IPS-18a (cell line): Measurements from ENCODE around the gene PBRM1.

Experiments
- H3K27ac ChIP-seq: one replicate; pipeline ENCODE4 v1.5.1; 2013; ENCODE audit warnings: low read length
- H3K27me3 ChIP-seq: one replicate; pipeline ENCODE4 v1.6.1; 2013; ENCODE audit warnings: mild to moderate bottlenecking, low read length; ENCODE audit not compliant: control insufficient read depth, insufficient read depth
- H3K36me3 ChIP-seq: one replicate; pipeline ENCODE4 v1.6.1; 2013; ENCODE audit warnings: low read depth, low read length; ENCODE audit not compliant: control insufficient read depth
- H3K4me1 ChIP-seq: one replicate; pipeline ENCODE4 v1.6.1; 2013; ENCODE audit warnings: low read depth, low read length; ENCODE audit not compliant: control insufficient read depth
- H3K4me3 ChIP-seq: one replicate; pipeline ENCODE4 v1.5.1; 2013; ENCODE audit warnings: low read length
- H3K9ac ChIP-seq: one replicate; pipeline ENCODE4 v1.6.1; 2013; ENCODE audit warnings: mild to moderate bottlenecking, low read length, moderate library complexity
- H3K9me3 ChIP-seq: one replicate; pipeline ENCODE4 v1.6.1; 2013; ENCODE audit warnings: low read depth, low read length; ENCODE audit not compliant: control insufficient read depth

PBRM1 gene

GRCh38 chr3:52650439-52650838, 35.3 kb downstream of the PBRM1 start:
- Histone ChIP-seq H3K4me3 (no peak overlapping the region), H3K9me3 (no peaks in the 10 kb centered on the region), H3K27me3 (no peaks in the 10 kb centered on the region), H3K27ac (no peak overlapping the region), H3K4me1 (no peaks in the 10 kb centered on the region), H3K9ac (no peak overlapping the region), H3K36me3 (peaks cover 66% of the 10 kb centered on the region)

GRCh38 chr3:52649461-52650210, 36.1 kb downstream of the PBRM1 start:
- H3K27ac ChIP-seq: no peak overlapping the region
- H3K4me3 ChIP-seq: no peak overlapping the region
- H3K27me3 ChIP-seq: no peaks in the 10 kb centered on the region
- H3K4me1 ChIP-seq: no peaks in the 10 kb centered on the region
- H3K9me3 ChIP-seq: no peaks in the 10 kb centered on the region
- no peak overlapping the region for H3K9ac ChIP-seq
- H3K36me3 ChIP-seq: peaks cover 66% of the 10 kb centered on the region

GRCh38 chr3:52645549-52645948, 40.2 kb downstream of the PBRM1 start:
- H3K9ac ChIP-seq: no peak overlapping the region
- H3K27me3 ChIP-seq: no peaks in the 10 kb centered on the region
- no peaks in the 10 kb centered on the region for H3K4me1 ChIP-seq
- no peak overlapping the region for H3K27ac ChIP-seq
- peaks cover 69% of the 10 kb centered on the region for H3K36me3 ChIP-seq
- no peaks in the 10 kb centered on the region for H3K9me3 ChIP-seq
- no peak overlapping the region for H3K4me3 ChIP-seq

GRCh38 chr3:52636673-52637072, 49.0 kb downstream of the PBRM1 start:
- no peaks in the 10 kb centered on the region for H3K4me1 ChIP-seq
- no peak overlapping the region for H3K27ac ChIP-seq
- H3K36me3 ChIP-seq: peaks cover 48% of the 10 kb centered on the region
- H3K27me3 ChIP-seq: no peaks in the 10 kb centered on the region
- no peak overlapping the region for H3K4me3 ChIP-seq
- no peak overlapping the region for H3K9ac ChIP-seq
- no peaks in the 10 kb centered on the region for H3K9me3 ChIP-seq

GRCh38 chr3:52633786-52634185, 51.9 kb downstream of the PBRM1 start:
- Histone ChIP-seq H3K36me3 (peaks cover 37% of the 10 kb centered on the region), H3K27me3 (no peaks in the 10 kb centered on the region), H3K4me3 (no peak overlapping the region), H3K9ac (no peak overlapping the region), H3K27ac (no peak overlapping the region), H3K4me1 (no peaks in the 10 kb centered on the region), H3K9me3 (no peaks in the 10 kb centered on the region)

GRCh38 chr3:52625041-52625440, 60.7 kb downstream of the PBRM1 start:
- peaks cover 55% of the 10 kb centered on the region for H3K36me3 ChIP-seq
- no peaks in the 10 kb centered on the region for H3K9me3 ChIP-seq
- H3K9ac ChIP-seq: no peak overlapping the region
- H3K4me1 ChIP-seq: no peaks in the 10 kb centered on the region
- no peak overlapping the region for H3K27ac ChIP-seq
- no peak overlapping the region for H3K4me3 ChIP-seq
- H3K27me3 ChIP-seq: no peaks in the 10 kb centered on the region

- Histone ChIP-seq H3K9me3 (no peaks in the 10 kb centered on the region), H3K4me3 (no peak overlapping the region), H3K9ac (no peak overlapping the region), H3K27me3 (no peaks in the 10 kb centered on the region), H3K36me3 (peaks cover 50% of the 10 kb centered on the region), H3K4me1 (no peaks in the 10 kb centered on the region), H3K27ac (no peak overlapping the region)
These were observed 62.4 kb downstream of the PBRM1 start for GRCh38 chr3:52623234-52623792.

GRCh38 chr3:52620580-52620979, 65.1 kb downstream of the PBRM1 start:
- H3K36me3 ChIP-seq: peaks cover 50% of the 10 kb centered on the region
- H3K27ac ChIP-seq: no peak overlapping the region

GRCh38 chr3:52615166-52615565, 70.5 kb downstream of the PBRM1 start:
- Histone ChIP-seq H3K4me3 (no peak overlapping the region), H3K4me1 (no peaks in the 10 kb centered on the region), H3K27me3 (no peaks in the 10 kb centered on the region), H3K36me3 (peaks cover 39% of the 10 kb centered on the region), H3K9me3 (no peaks in the 10 kb centered on the region), H3K9ac (no peak overlapping the region), H3K27ac (no peak overlapping the region)

More at GRCh38 chr3:52620580-52620979, 65.1 kb downstream of the PBRM1 start:
- Histone ChIP-seq H3K4me1 (no peaks in the 10 kb centered on the region), H3K27me3 (no peaks in the 10 kb centered on the region), H3K9me3 (no peaks in the 10 kb centered on the region), H3K4me3 (no peak overlapping the region), H3K9ac (no peak overlapping the region)

- no peaks in the 10 kb centered on the region for H3K27me3 ChIP-seq
- peaks cover 41% of the 10 kb centered on the region for H3K36me3 ChIP-seq
- no peak overlapping the region for H3K4me3 ChIP-seq
- no peak overlapping the region for H3K9ac ChIP-seq
- no peaks in the 10 kb centered on the region for H3K4me1 ChIP-seq
- no peak overlapping the region for H3K27ac ChIP-seq
- H3K9me3 ChIP-seq: no peaks in the 10 kb centered on the region
These were observed 71.0 kb downstream of the PBRM1 start for GRCh38 chr3:52614689-52615088.

GRCh38 chr3:52609316-52609815, 76.3 kb downstream of the PBRM1 start:
- Histone ChIP-seq H3K36me3 (peaks cover 33% of the 10 kb centered on the region), H3K4me1 (no peaks in the 10 kb centered on the region), H3K9me3 (no peaks in the 10 kb centered on the region), H3K4me3 (no peak overlapping the region), H3K27ac (no peak overlapping the region), H3K9ac (no peak overlapping the region), H3K27me3 (no peaks in the 10 kb centered on the region)

- Histone ChIP-seq H3K27ac (no peak overlapping the region), H3K9ac (no peak overlapping the region), H3K4me3 (no peak overlapping the region), H3K9me3 (no peaks in the 10 kb centered on the region), H3K36me3 (peaks cover 33% of the 10 kb centered on the region), H3K27me3 (no peaks in the 10 kb centered on the region), H3K4me1 (no peaks in the 10 kb centered on the region)
These were observed 77.4 kb downstream of the PBRM1 start for GRCh38 chr3:52608337-52608736.
